Measurements from ENCODE around the gene NXPH3.

DNA sequence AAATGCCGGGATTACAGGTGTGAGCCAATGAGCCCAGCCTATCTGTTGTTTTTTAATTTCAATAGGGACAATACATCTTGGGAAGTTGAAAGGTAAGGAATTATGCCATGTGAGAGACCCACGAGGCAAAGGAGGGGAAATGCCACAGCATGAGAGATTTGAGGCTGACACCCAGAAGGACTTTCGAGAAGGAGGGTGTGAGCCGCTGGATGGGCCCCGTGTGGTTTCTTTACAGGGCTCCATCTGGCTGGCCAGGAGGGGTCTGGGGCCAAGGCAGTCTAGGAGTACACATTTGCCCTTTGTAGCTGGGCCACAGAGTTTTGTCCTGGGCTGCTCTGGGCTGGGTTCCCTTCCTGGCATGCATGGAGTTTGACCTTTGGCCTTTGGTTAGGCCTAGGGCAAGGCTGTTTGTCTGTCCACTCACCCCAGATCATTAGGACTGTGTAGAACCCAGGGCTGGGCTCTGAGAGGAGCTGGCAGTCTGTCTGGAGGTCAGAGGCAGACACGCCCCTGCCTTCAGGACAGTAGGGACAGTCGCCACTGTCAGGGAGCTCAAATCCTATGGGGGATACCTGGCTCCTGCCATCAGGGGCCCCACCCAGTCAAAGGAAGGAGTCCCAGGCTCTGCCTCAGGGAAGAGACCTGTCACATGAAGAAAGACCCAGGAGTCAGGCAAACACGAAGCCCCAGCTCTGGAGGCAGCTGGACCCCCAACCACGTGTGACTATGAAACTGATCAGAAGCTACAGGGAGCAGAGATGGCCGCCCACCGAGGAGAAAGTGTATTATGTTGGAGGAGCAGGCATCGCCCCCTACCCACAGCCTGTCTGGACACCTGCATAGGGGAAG, 24.2 kb upstream of the NXPH3 start:
- TF ChIP-seq CTCF (conservative IDR thresholded peaks at IDR 0.05) (no peak), EZH2 (IDR thresholded peaks at IDR 0.05; ENCODE audit: low read depth) (no peak)
